WTC11 (cell line): Measurements from ENCODE around the gene SLC35F2.
"Not testable (repeated sequence)": the region's sequence is repeated elsewhere in the genome, so short reads cannot be mapped to it uniquely, and the experiment has no call there.

ENCODE experiments used
- USF2 ChIP-seq: sonication (generic); formaldehyde crosslinking; IDR thresholded peaks from 2 replicates; pipeline ENCODE4 v1.8.1; 2023; ENCODE audit warnings: mild to moderate bottlenecking, missing genetic modification reagents, moderate library complexity
- TF ChIP-seq, protein P1 (sequence below): fragments of 200-600 bp; IDR thresholded peaks from 2 replicates; pipeline ENCODE4 v1.8.0; 2022; ENCODE audit warnings: antibody characterized with exemption

GRCh38 chr11:107758719-107759355 is 99.8 kb downstream of the SLC35F2 start:
- TF ChIP-seq, protein P1, sequence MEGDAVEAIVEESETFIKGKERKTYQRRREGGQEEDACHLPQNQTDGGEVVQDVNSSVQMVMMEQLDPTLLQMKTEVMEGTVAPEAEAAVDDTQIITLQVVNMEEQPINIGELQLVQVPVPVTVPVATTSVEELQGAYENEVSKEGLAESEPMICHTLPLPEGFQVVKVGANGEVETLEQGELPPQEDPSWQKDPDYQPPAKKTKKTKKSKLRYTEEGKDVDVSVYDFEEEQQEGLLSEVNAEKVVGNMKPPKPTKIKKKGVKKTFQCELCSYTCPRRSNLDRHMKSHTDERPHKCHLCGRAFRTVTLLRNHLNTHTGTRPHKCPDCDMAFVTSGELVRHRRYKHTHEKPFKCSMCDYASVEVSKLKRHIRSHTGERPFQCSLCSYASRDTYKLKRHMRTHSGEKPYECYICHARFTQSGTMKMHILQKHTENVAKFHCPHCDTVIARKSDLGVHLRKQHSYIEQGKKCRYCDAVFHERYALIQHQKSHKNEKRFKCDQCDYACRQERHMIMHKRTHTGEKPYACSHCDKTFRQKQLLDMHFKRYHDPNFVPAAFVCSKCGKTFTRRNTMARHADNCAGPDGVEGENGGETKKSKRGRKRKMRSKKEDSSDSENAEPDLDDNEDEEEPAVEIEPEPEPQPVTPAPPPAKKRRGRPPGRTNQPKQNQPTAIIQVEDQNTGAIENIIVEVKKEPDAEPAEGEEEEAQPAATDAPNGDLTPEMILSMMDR: not testable (repeated sequence)
- TF ChIP-seq USF2 (CRISPR knock-in tag): not testable (repeated sequence)
